Measurements from ENCODE around the gene HILPDA.

GRCh38 chr7:128417071-128417470 is 38.6 kb upstream of the HILPDA start:
- TF ChIP-seq CTCF (conservative IDR thresholded peaks at IDR 0.05; ENCODE audit: low read length) (no peak), EZH2phosphoT487 (IDR thresholded peaks at IDR 0.05; ENCODE audit: borderline replicate concordance) (no peak)

Measured in Loucy (cell line).